Liver (tissue), 9 donors: ENCODE data around the gene MLF1. TPM values are rescaled to one million over a fixed set of nuclear protein-coding genes. Genes with fewer than 3 reads are reported as not detected.

Source experiments
- DNase-seq: peaks from one replicate; pipeline ENCODE4 v3.0.0-alpha.2; 2017; ENCODE audit warnings: low spot score
- H3K27ac ChIP-seq, 2 donors: one replicate each; pipeline ENCODE4 v1.7.0; 2013; ENCODE audit warnings: inconsistent platforms in 2 of 2, low read length in 2 of 2, control low read depth in 1 of 2, low read depth in 1 of 2, mild to moderate bottlenecking in 1 of 2
- H3K27me3 ChIP-seq, 4 donors: one replicate each; pipeline versions ENCODE4 v1.6.1 to v1.7.0; 2013; ENCODE audit warnings: low read length in 3 of 4, inconsistent platforms in 1 of 4, mild to moderate bottlenecking in 1 of 4, moderate library complexity in 1 of 4; ENCODE audit not compliant: control insufficient read depth in 4 of 4, insufficient read depth in 4 of 4
- H3K36me3 ChIP-seq, 4 donors: one replicate each; pipeline versions ENCODE4 v1.6.1 to v1.7.0; 2013; ENCODE audit warnings: low read length in 3 of 4, mild to moderate bottlenecking in 3 of 4, low read depth in 1 of 4, moderate library complexity in 1 of 4; ENCODE audit not compliant: control insufficient read depth in 4 of 4, insufficient read depth in 3 of 4
- H3K4me1 ChIP-seq, 4 donors: one replicate each; pipeline versions ENCODE4 v1.6.1 to v1.7.0; 2013; ENCODE audit warnings: low read length in 3 of 4, mild to moderate bottlenecking in 3 of 4, moderate library complexity in 1 of 4; ENCODE audit not compliant: control insufficient read depth in 4 of 4, insufficient read depth in 4 of 4
- H3K4me3 ChIP-seq, 3 donors: one replicate each; pipeline versions ENCODE4 v1.6.1 to v1.7.0; 2013; ENCODE audit warnings: low read length in 3 of 3, control low read depth in 1 of 3, low read depth in 1 of 3, mild to moderate bottlenecking in 1 of 3
- H3K9ac ChIP-seq, 2 donors: one replicate each; pipeline ENCODE4 v1.7.0; 2013; ENCODE audit warnings: low read length in 2 of 2, mild to moderate bottlenecking in 2 of 2, moderate library complexity in 2 of 2, control low read depth in 1 of 2, low read depth in 1 of 2
- H3K9me3 ChIP-seq, 4 donors: one replicate each; pipeline versions ENCODE4 v1.6.1 to v1.7.0; 2013; ENCODE audit warnings: low read length in 3 of 4; ENCODE audit not compliant: control insufficient read depth in 4 of 4
- EGR1 ChIP-seq, 2 donors: IDR thresholded peaks; 2 replicates each; pipeline ENCODE4 v1.6.1; 2016 to 2018; ENCODE audit warnings: antibody characterized with exemption in 2 of 2, low read depth in 2 of 2
- FOXA1 ChIP-seq: IDR thresholded peaks from 2 replicates; pipeline ENCODE4 v1.6.1; 2016; ENCODE audit warnings: antibody characterized with exemption
- FOXA2 ChIP-seq: IDR thresholded peaks from 2 replicates; pipeline ENCODE4 v1.6.1; 2016; ENCODE audit warnings: antibody characterized with exemption
- GABPA ChIP-seq, 2 donors: IDR thresholded peaks in 1 of 2; conservative IDR thresholded peaks in 1 of 2; 2 replicates each; pipeline ENCODE4 v1.6.1; 2016; ENCODE audit warnings: antibody characterized with exemption in 2 of 2, mild to moderate bottlenecking in 1 of 2, moderate library complexity in 1 of 2
- HNF4A ChIP-seq, 2 donors: conservative IDR thresholded peaks; 2 replicates each; pipeline ENCODE4 v1.6.1; 2016; ENCODE audit warnings: antibody characterized with exemption in 2 of 2, mild to moderate bottlenecking in 2 of 2
- HNF4G ChIP-seq: IDR thresholded peaks from 2 replicates; pipeline ENCODE4 v1.6.1; 2016; ENCODE audit warnings: antibody characterized with exemption
- JUND ChIP-seq, 2 donors: IDR thresholded peaks; 2 replicates each; pipeline ENCODE4 v1.6.1; 2016; ENCODE audit warnings: antibody characterized with exemption in 2 of 2
- NR2F2 ChIP-seq: IDR thresholded peaks from 2 replicates; pipeline ENCODE4 v1.6.1; 2016; ENCODE audit warnings: antibody characterized with exemption
- RAD21 ChIP-seq, 2 donors: IDR thresholded peaks; 2 replicates each; pipeline ENCODE4 v1.6.1; 2016; ENCODE audit warnings: antibody characterized with exemption in 2 of 2, mild to moderate bottlenecking in 2 of 2
- RXRA ChIP-seq, 2 donors: IDR thresholded peaks; 2 replicates each; pipeline ENCODE4 v1.6.1; 2017 to 2018; ENCODE audit warnings: antibody characterized with exemption in 2 of 2, mild to moderate bottlenecking in 1 of 2
- SP1 ChIP-seq: IDR thresholded peaks from 2 replicates; pipeline ENCODE4 v1.6.1; 2018; ENCODE audit warnings: antibody characterized with exemption, mild to moderate bottlenecking
- TAF1 ChIP-seq: conservative IDR thresholded peaks from 2 replicates; pipeline ENCODE4 v1.6.1; 2016; ENCODE audit warnings: antibody characterized with exemption, mild to moderate bottlenecking
- YY1 ChIP-seq: IDR thresholded peaks from 2 replicates; pipeline ENCODE4 v1.6.1; 2016; ENCODE audit warnings: antibody characterized with exemption, mild to moderate bottlenecking
- WGBS: extraction: QIAGEN DNeasy Blood & Tissue Kit; methylation state at CpG from one replicate; pipeline ENCODE4 v1.1.7; 2013; 5-methylcytosine and 5-hydroxymethylcytosine counted together
- polyA plus RNA-seq, 2 donors: library from polyadenylated mRNA; stranded (reverse) in 1 of 2; unstranded in 1 of 2; fragments of 200-250 nt in 1 of 2; fragments of >200 nt in 1 of 2; fragmentation: Nextera tagmentation in 1 of 2; extraction: Ambion mirVana in 1 of 2; gene quantifications; one replicate each; pipeline versions ENCODE4 v1.2.1 to v1.2.3, GENCODE V29; 2013 to 2015
- total RNA-seq, 2 donors: library from RNA; depleted of rRNA; stranded (reverse); fragments of >200 nt; gene quantifications; one replicate each; pipeline ENCODE4 v1.2.3, GENCODE V29; 2014
- TF ChIP-seq, protein P1 (sequence below): IDR thresholded peaks from 2 replicates; pipeline ENCODE4 v1.6.1; 2016; ENCODE audit warnings: antibody characterized with exemption
- TF ChIP-seq, protein P2 (sequence below): IDR thresholded peaks from 2 replicates; pipeline ENCODE4 v1.6.1; 2016; ENCODE audit warnings: antibody characterized with exemption
- TF ChIP-seq, protein P3 (sequence below): IDR thresholded peaks from 2 replicates; pipeline ENCODE4 v1.6.1; 2016; ENCODE audit warnings: antibody characterized with exemption, mild to moderate bottlenecking
- TF ChIP-seq, protein P4 (sequence below): IDR thresholded peaks from 2 replicates; pipeline ENCODE4 v1.6.1; 2016; ENCODE audit warnings: antibody characterized with exemption
- TF ChIP-seq, protein P5 (sequence below): fragments of 150-350 bp; IDR thresholded peaks from 2 replicates; pipeline ENCODE4 v1.5.1; 2017; ENCODE audit warnings: improper control_type of control experiment, low read depth, low read length; ENCODE audit not compliant: missing input control
- donor health status: healthy.
- donor health status: healthy.
- donor health status: healthy.
- donor health status: healthy.
- donor health status: healthy.

MLF1 gene
- total and polyA plus RNA-seq, 4 donors: 0.20 to 3.3 (median 0.45) TPM

DNA sequence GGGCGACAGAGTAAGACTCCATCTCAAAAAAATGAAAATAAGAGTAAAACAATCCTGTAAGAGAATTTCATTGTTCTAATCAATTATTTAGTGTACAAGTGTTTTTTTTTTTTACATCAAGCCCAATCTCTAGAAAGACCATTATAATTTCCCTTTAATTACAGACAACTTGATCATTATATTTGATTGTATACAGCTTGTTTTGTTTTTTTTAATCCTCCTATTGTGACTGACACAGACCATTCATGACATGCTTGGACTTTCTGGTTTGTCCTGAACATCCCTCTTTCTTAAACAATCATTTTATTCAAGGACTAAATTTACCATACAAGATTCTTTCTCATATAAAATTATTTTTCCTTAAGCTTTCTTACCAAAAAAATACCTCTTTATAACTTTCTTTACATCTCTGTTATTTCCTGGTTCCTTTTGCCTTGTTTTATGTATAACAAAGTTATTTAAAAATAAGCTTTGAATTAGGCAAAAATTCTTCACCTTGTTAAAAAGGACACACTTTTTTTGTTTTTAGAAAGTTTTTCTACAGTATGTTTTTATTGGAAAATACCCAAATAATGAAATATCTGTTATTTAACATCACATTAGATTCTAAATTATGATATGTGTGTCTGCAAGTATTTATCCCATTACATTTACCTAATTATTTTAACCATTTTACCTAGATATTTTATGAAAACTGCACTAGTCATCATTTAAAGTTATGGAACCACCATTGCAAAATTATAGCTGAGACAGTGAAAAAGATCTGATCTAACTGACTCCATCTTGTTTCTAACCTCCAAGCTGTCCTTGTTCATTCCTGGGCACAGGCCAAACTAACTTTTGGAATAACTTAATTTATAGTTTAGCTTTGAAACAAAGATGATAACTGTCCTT, 47.2 kb downstream of the MLF1 start:
- no peaks in the 10 kb centered on the region for H3K9me3 ChIP-seq
- TF ChIP-seq EGR1 (IDR thresholded peaks at IDR 0.05; ENCODE audit: low read depth in 2 of 2): no peak
- TF ChIP-seq RAD21 (IDR thresholded peaks at IDR 0.05): no peak
- no peak for TF ChIP-seq NR2F2
- TF ChIP-seq YY1: no peak
- TF ChIP-seq JUND (IDR thresholded peaks at IDR 0.05): no peak
- TF ChIP-seq, protein P1, sequence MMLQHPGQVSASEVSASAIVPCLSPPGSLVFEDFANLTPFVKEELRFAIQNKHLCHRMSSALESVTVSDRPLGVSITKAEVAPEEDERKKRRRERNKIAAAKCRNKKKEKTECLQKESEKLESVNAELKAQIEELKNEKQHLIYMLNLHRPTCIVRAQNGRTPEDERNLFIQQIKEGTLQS: no peak
- TF ChIP-seq HNF4A (conservative IDR thresholded peaks at IDR 0.05): no peak
- TF ChIP-seq GABPA (IDR thresholded peaks at IDR 0.05 in 1 of 2, conservative IDR thresholded peaks at IDR 0.05 in 1 of 2): no peak
- TF ChIP-seq, protein P2, sequence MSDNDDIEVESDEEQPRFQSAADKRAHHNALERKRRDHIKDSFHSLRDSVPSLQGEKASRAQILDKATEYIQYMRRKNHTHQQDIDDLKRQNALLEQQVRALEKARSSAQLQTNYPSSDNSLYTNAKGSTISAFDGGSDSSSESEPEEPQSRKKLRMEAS: no peak
- TF ChIP-seq SP1: no peak
- no peak for TF ChIP-seq TAF1
- TF ChIP-seq, protein P3, sequence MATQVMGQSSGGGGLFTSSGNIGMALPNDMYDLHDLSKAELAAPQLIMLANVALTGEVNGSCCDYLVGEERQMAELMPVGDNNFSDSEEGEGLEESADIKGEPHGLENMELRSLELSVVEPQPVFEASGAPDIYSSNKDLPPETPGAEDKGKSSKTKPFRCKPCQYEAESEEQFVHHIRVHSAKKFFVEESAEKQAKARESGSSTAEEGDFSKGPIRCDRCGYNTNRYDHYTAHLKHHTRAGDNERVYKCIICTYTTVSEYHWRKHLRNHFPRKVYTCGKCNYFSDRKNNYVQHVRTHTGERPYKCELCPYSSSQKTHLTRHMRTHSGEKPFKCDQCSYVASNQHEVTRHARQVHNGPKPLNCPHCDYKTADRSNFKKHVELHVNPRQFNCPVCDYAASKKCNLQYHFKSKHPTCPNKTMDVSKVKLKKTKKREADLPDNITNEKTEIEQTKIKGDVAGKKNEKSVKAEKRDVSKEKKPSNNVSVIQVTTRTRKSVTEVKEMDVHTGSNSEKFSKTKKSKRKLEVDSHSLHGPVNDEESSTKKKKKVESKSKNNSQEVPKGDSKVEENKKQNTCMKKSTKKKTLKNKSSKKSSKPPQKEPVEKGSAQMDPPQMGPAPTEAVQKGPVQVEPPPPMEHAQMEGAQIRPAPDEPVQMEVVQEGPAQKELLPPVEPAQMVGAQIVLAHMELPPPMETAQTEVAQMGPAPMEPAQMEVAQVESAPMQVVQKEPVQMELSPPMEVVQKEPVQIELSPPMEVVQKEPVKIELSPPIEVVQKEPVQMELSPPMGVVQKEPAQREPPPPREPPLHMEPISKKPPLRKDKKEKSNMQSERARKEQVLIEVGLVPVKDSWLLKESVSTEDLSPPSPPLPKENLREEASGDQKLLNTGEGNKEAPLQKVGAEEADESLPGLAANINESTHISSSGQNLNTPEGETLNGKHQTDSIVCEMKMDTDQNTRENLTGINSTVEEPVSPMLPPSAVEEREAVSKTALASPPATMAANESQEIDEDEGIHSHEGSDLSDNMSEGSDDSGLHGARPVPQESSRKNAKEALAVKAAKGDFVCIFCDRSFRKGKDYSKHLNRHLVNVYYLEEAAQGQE: no peak
- TF ChIP-seq FOXA2: no peak
- no peaks in the 10 kb centered on the region for H3K27me3 ChIP-seq
- H3K9ac ChIP-seq: no peak overlapping the region
- WGBS: 49% methylated on average over 1 of the region's 1 CpG
- no peaks in the 10 kb centered on the region for H3K36me3 ChIP-seq
- DNase-seq: no peak
- H3K4me1 ChIP-seq: no peaks in the 10 kb centered on the region
- no peak overlapping the region for H3K27ac ChIP-seq
- H3K4me3 ChIP-seq: no peak overlapping the region

DNA sequence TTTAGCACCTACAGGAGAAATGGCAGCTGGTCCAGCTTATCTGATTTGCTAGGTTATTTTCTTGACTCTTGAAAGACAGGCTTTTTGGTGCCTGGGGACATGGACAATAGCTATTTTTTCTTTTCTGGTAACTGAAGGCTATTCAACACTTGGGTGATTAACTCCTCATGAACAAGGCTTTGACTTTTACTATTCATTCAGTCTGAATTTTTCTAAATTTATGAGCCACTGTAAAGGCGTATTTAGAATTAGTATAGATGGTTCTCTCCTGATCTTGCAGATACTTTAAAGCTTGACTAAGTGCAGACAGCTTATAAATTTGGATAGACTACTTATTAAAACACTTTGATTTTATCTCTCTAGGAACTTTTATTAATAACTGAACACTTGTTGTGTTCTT, 54.9 kb downstream of the MLF1 start:
- Histone ChIP-seq H3K27me3 (no peaks in the 10 kb centered on the region), H3K4me1 (no peaks in the 10 kb centered on the region), H3K9ac (no peak overlapping the region), H3K4me3 (no peak overlapping the region), H3K27ac (no peak overlapping the region), H3K36me3 (no peaks in the 10 kb centered on the region), H3K9me3 (no peaks in the 10 kb centered on the region)
- DNase-seq: no peak
- TF ChIP-seq JUND (IDR thresholded peaks at IDR 0.05) (no peak), GABPA (IDR thresholded peaks at IDR 0.05 in 1 of 2, conservative IDR thresholded peaks at IDR 0.05 in 1 of 2) (no peak), FOXA2 (no peak), TAF1 (no peak), RXRA (IDR thresholded peaks at IDR 0.05) (no peak), SP1 (no peak), EGR1 (IDR thresholded peaks at IDR 0.05; ENCODE audit: low read depth in 2 of 2) (no peak), YY1 (no peak), FOXA1 (no peak), HNF4G (no peak)
- TF ChIP-seq, protein P4, sequence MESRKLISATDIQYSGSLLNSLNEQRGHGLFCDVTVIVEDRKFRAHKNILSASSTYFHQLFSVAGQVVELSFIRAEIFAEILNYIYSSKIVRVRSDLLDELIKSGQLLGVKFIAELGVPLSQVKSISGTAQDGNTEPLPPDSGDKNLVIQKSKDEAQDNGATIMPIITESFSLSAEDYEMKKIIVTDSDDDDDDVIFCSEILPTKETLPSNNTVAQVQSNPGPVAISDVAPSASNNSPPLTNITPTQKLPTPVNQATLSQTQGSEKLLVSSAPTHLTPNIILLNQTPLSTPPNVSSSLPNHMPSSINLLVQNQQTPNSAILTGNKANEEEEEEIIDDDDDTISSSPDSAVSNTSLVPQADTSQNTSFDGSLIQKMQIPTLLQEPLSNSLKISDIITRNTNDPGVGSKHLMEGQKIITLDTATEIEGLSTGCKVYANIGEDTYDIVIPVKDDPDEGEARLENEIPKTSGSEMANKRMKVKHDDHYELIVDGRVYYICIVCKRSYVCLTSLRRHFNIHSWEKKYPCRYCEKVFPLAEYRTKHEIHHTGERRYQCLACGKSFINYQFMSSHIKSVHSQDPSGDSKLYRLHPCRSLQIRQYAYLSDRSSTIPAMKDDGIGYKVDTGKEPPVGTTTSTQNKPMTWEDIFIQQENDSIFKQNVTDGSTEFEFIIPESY: no peak
- TF ChIP-seq, protein P1: no peak
- TF ChIP-seq, protein P5, sequence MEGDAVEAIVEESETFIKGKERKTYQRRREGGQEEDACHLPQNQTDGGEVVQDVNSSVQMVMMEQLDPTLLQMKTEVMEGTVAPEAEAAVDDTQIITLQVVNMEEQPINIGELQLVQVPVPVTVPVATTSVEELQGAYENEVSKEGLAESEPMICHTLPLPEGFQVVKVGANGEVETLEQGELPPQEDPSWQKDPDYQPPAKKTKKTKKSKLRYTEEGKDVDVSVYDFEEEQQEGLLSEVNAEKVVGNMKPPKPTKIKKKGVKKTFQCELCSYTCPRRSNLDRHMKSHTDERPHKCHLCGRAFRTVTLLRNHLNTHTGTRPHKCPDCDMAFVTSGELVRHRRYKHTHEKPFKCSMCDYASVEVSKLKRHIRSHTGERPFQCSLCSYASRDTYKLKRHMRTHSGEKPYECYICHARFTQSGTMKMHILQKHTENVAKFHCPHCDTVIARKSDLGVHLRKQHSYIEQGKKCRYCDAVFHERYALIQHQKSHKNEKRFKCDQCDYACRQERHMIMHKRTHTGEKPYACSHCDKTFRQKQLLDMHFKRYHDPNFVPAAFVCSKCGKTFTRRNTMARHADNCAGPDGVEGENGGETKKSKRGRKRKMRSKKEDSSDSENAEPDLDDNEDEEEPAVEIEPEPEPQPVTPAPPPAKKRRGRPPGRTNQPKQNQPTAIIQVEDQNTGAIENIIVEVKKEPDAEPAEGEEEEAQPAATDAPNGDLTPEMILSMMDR: no peak
- TF ChIP-seq, protein P3: no peak
- TF ChIP-seq, protein P2: no peak
- WGBS: 89% methylated on average over 1 of the region's 1 CpG
